T-helper 1 cell treated with Interleukin-12 subunit alpha and Interleukin-12 subunit beta and Interleukin-4 antibody, amounts not matched to agents 30 ng/mL and 1 ng/mL, for 36 hours (primary cell): ENCODE measurements around the gene TYSND1. TPM values are rescaled to one million over a fixed set of nuclear protein-coding genes. Genes with fewer than 3 reads are reported as not detected.
"Not testable (repeated sequence)": the region's sequence is repeated elsewhere in the genome, so short reads cannot be mapped to it uniquely, and the experiment has no call there.

ENCODE experiments used
- intact Hi-C: fragments of 100-400 bp; cut with micrococcal nuclease; formaldehyde crosslinking; loops from one replicate; pipeline ENCODE4 v1.15.1; 2024
- total RNA-seq: library from RNA; stranded (reverse); gene quantifications from 2 replicates; pipeline ENCODE4 v1.2.3, GENCODE V29; 2022

The TYSND1 gene
- total RNA-seq, 1 donor from 2014 or later, result 10.1 TPM

DNA sequence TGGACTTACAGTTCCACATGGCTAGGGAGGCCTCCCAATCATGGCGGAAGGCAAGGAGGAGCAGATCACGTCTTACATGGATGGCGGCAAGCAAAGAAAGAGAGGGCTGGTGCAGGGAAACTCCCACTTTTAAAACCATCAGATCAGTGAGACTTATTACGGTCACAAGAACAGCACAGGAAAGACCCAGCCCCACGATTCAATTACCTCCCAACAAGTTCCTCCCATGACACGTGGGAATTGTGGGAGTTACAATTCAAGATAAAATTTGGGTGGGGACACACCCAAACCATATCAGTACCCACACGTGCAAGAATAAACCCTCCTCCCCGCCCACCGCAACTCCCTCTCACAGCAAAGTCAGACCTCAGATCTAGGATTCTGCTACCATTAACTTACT is 9.4 kb downstream of the TYSND1 start:
- intact Hi-C loops, result no loop called here

DNA sequence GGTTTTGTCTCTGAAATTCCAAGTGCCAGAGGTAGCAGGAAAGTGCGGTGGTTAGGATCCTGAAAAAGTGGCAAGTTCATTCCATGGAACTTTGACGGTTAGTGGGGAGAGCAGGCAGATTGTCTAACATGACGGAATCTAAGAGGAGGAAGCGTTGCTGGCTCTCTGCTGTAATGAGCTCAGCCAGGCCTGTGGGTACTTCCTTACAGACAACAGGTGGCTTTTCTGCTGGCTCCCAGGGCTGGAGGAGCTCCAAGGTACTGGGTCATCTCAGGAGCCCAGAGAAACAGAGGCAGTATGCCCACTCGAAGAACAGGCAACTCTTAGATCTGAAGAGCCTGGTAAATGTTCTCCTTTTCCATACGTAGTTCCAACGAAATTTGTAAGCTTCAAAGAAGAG is 10.8 kb downstream of the TYSND1 start:
- intact Hi-C loops, result no loop called here

GRCh38 chr10:70135046-70135445 is 11.5 kb downstream of the TYSND1 start:
- intact Hi-C loops, result no loop called here

DNA sequence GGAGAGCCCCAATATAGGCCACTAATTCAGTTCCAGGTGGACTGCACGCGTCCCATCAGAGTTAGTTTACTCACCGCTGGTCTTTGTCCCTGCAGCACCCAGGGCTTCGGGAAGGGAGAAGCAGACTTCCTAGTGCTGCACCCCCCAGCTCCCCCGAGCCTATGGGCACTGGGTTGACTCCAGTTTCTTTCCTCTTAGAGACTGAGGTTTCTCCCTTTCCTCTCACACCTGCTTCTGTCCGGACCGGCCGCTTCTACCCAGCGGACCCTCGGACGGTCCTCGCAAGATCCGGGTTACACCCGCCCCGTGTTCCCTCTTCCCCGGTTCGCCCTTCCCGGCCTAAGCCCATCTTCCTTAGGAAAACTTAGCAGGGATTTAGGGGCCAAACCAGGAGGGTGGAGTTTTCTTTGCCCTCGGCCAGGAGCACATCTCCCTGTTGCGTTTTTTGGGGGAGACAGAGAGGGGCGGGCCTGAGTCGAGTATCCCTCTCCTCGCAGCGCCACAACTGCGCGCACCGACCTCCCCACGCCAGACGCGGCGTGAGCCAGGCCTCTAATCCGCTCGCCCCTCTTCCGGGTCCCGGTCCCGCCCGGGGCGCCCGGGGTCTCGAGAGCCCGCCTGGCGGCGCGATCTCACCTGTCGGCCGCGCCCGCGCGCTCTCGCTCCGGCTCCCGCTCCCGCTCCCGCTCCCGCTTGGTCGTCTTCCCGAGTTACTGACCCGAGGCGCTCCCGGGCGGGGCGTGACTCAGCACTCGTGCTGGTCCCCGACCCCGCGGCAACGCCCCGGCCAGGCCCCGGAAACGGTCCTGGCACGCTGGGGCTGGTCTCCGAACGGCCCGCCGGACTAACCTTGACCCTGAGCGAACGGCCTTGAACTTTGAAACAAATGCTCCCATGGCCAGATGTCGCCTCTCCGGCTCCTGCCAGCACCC is 14.1 kb downstream of the TYSND1 start, which contains the start of gene AIFM2:
TSS of gene AIFM2 (minus strand) at position 728 of the 932 bp plus-strand sequence. CDS start 8,741 bp downstream, outside the sequence.
- intact Hi-C loops, result loop anchor here (1.0 to 5.0 kb wide), 2 partner anchors 14 to 40 kb away; partner anchors contain the start of gene TYSND1

- intact Hi-C loops, result loop anchor here (5.0 kb wide), 1 partner anchor 39 kb away; no protein-coding TSS in a partner anchor
These were observed 15.0 kb downstream of the TYSND1 start for GRCh38 chr10:70131560-70131937.

- intact Hi-C loops, result loop anchor here (5.0 kb wide), 1 partner anchor 39 kb away; no protein-coding TSS in a partner anchor
These were observed 15.5 kb downstream of the TYSND1 start for GRCh38 chr10:70130878-70131559.

- intact Hi-C loops, result no loop called here
These were observed 19.7 kb downstream of the TYSND1 start for GRCh38 chr10:70126700-70127395.

DNA sequence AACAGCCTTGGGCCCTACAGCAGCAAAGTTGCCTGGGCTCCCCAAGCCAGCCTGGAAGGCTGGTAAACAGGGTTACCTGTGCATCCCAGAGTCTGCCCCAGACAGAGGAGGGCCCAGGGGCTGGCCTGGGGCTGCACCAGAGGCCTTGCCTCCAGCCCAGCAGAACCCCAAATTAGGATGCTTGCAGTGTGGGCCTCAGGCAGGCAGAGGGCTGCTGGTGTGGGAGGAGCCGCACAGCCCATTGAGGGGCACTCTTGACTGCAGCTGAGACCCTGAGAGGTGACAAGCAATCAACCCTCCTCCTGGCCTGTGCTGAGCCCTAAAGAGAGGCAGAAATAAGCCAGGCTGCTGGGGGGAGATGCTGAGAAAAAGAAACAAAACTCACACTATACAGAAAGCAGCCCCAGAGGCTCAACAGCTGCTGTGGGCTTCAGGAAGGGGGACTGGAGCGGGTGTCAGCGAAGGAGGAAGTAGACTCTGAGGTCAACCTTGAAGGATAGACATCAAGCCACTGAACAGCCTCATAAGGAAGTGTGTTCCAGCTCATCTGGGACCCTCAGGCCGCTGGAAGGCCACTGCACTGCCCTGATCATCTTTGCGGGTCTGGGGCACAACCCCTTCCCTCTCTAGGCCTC is 20.5 kb downstream of the TYSND1 start:
- intact Hi-C loops, result no loop called here

GRCh38 chr10:70124918-70125317 is 21.6 kb downstream of the TYSND1 start:
- intact Hi-C loops, result no loop called here

GRCh38 chr10:70124415-70124814 is 22.1 kb downstream of the TYSND1 start:
- intact Hi-C loops, result no loop called here

- intact Hi-C loops, result no loop called here
These were observed 22.7 kb downstream of the TYSND1 start for GRCh38 chr10:70123817-70124216.

DNA sequence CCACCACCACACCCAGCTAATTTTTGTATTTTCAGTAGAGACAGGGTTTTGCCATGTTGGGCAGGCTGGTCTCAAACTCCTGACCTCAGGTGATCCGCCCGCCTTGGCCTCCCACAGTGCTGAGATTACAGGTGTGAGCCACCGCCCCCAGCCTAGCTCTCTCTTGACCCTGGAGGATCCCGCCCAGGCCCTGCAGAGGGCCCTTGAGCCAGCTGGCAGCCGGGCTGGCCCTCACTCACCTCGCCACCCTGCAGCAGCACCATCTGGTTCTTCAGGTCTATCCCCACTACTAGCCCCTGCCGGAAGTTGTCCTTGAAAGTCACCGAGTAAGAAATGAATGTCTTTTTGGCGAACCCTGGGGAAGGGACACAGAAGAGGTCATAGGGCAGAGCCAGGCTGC is 23.3 kb downstream of the TYSND1 start:
- intact Hi-C loops, result not testable (repeated sequence)

DNA sequence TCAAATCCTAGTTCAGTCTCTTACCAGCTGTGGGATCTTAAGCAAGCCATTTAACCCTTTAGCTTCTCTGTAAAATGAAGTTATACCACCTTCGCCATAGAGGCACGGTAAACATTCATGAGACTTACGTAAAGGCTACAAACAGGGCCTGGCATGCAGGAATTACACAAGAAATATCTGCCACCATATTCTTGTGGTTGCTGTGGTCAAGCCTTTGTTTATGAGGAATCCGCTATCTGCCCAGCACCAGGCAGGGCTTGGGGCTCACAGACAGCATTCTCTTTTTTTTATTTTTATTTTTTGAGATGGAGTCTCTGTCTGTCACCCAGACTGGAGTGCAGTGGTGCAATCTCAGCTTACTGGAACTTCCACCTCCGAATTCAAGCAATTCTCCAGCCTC is 23.8 kb downstream of the TYSND1 start:
- intact Hi-C loops, result no loop called here

GRCh38 chr10:70121281-70121949 is 25.1 kb downstream of the TYSND1 start:
- intact Hi-C loops, result no loop called here

DNA sequence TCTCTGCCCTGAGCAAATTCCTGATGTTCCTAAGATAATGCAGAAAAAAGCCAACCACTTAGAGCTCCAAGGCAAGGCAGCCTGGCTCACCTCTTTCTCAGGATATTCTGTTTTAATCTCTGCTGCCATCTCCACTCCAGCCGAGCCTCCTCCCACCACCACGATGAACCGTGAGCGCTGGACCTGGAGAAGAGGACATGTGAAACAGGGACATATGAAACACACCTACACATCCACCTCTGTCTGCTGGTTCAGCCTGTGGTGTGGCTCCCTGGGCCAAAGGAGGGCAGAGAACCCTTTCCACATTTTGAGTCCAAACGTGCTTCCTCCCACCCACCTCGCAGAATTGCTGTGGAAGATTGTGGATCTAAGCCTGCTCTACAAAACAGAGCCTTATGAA is 26.1 kb downstream of the TYSND1 start:
- intact Hi-C loops, result no loop called here

DNA sequence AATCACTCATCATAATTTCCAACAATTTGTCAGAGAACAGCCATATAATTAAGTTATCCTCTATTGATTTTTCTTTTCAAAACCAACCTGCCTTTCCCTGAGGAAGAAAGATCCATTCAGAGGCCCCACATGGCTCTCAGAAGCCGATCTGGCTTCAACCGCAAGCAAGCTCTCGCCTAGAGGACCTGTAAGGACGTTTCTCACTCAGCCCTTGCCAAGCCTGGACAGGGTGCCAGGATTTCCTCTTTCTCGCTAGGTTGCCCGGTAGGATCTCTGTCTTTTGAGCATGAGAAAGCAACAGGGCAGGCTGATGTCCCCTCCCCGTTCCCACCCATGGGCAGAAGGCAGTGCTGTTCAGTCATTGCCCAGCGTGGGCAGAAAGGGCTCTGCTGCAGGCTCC is 26.9 kb downstream of the TYSND1 start:
- intact Hi-C loops, result no loop called here

DNA sequence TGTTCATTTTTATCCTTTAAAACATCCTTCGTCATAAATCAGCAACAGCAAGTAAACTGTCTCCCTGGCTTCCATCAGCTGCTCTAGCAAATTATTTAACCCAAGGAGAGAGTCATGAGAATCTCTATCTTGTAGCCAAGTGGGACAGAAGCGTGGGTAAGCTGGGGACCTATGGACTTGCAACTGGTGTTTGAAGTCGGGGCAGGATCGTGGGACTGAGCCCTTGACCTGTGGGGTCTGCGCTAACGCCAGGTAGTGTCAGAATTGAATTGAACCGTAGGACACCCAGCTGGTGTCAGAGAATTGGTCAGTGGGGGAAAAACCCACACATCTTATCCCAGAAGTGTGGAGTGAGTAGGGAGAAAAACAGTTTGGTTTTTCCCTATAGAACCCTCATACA is 27.3 kb downstream of the TYSND1 start:
- intact Hi-C loops, result no loop called here

- intact Hi-C loops, result no loop called here
These were observed 28.3 kb downstream of the TYSND1 start for GRCh38 chr10:70118196-70118595.

DNA sequence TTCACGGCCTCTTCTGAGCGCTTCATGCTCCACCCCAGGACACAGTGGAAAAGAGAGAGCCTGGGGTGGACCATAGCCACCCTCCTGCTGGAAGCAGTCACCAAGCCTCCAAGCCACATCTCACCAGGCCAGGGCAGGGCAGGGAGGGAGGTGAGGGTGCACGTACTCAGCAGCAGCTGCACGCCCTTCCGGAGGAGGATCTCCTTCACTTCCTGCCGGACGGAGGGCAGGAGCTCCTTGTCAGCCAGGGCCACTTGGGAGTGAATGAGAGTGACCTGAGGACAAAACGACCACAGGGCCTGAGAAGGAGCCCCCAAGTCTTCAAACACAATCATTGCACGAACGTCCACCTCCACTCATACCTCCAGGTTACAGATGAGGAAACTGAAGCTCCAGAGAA is 28.9 kb downstream of the TYSND1 start:
- intact Hi-C loops, result no loop called here

DNA sequence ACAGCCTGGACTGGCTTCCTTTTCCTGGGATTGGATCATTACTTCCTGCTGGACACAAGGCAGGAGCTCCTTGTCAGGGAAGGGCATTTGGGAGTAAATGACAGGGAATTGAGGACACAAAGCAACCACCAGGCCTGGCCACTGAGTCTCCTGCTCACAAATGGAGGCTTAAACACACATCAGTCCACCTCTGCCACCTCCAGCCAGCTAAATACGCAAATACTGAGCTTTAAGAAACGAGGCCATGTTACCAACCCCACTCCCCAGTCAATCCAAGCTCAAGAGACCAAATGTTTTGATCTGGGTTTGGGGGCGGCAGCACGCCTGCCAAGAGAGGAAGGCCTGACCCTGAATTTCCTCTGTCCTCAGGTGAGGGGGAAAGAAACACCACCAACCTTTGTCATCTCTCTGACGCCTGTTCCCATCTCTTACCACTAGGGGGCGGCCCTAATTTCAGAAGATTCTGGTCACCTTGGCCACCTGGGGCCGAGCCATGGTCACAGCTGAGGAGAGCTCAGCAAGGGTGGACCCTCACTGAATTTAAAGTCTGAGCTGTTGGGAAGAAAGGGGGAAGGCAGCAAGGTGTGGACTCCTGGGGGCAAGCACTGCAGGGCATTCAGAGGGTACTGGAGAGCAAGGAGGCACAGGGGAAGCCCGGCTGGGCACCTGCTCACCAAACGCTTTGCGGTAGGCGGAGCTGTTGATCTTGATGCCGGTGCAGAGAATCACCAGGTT is 30.4 kb downstream of the TYSND1 start:
- intact Hi-C loops, result loop anchor here (1.0 kb wide), 2 partner anchors 30 to 248 kb away; partner anchors contain the start of gene TYSND1
